Gastrocnemius medialis (tissue), 4 donors: ENCODE measurements around the gene VEZF1.

ENCODE experiments used
- POLR2A ChIP-seq, 2 donors: fragments of 450-650 bp; IDR thresholded peaks; one replicate each; pipeline ENCODE4 v1.6.1; 2017; ENCODE audit warnings: antibody characterized with exemption in 2 of 2, mild to moderate bottlenecking in 2 of 2, moderate library complexity in 2 of 2
- TF ChIP-seq, protein P1 (sequence below), 5 experiments: fragments of 450-650 bp in 3 of 5; fragments of 200-600 bp in 2 of 5; sonication (generic) in 2 of 5; IDR thresholded peaks in 4 of 5; conservative IDR thresholded peaks in 1 of 5; 1 replicate in 4 of 5; 2 replicates in 1 of 5; pipeline ENCODE4 v1.5.1; 2016 to 2019; ENCODE audit warnings: antibody characterized with exemption in 5 of 5, mild to moderate bottlenecking in 3 of 5, moderate library complexity in 3 of 5

DNA sequence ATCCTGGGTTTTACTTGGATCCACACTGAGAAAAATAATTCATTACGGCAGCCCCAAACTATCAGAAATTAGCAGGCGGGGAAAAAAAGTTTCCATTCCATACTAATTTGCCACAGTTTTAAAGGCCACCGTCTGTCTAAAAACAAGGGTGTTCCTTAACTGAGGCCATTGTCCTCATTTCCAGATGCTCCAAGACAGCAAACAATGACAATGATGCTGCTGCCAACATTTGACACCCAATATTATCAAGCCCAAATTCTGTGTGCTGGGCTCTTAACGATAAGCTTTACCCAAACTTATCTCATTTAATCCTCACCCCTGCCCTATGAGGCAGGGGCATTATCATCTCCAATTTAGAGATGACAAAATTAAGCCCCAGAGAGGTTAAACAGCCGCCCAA, 59.1 kb downstream of the VEZF1 start:
- TF ChIP-seq POLR2A (IDR thresholded peaks at IDR 0.05): no peak
- TF ChIP-seq, protein P1, sequence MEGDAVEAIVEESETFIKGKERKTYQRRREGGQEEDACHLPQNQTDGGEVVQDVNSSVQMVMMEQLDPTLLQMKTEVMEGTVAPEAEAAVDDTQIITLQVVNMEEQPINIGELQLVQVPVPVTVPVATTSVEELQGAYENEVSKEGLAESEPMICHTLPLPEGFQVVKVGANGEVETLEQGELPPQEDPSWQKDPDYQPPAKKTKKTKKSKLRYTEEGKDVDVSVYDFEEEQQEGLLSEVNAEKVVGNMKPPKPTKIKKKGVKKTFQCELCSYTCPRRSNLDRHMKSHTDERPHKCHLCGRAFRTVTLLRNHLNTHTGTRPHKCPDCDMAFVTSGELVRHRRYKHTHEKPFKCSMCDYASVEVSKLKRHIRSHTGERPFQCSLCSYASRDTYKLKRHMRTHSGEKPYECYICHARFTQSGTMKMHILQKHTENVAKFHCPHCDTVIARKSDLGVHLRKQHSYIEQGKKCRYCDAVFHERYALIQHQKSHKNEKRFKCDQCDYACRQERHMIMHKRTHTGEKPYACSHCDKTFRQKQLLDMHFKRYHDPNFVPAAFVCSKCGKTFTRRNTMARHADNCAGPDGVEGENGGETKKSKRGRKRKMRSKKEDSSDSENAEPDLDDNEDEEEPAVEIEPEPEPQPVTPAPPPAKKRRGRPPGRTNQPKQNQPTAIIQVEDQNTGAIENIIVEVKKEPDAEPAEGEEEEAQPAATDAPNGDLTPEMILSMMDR (IDR thresholded peaks at IDR 0.05 in 4 of 5, conservative IDR thresholded peaks at IDR 0.05 in 1 of 5): no peak
